Erythroblast (primary cell): ENCODE measurements around the gene FBXO5.

Source experiments
- GATA1 ChIP-seq: IDR thresholded peaks from 2 replicates; pipeline ENCODE4 v1.6.1; 2011; ENCODE audit warnings: low read depth, mild to moderate bottlenecking, control low read depth, low read length, moderate library complexity
- POLR2A ChIP-seq: IDR thresholded peaks from 2 replicates; pipeline ENCODE4 v1.6.1; 2011; ENCODE audit warnings: mild to moderate bottlenecking, low read length

- TF ChIP-seq POLR2A (no peak), GATA1 (no peak)
Observed at GRCh38 chr6:152922706-152923105, 60.1 kb downstream of the FBXO5 start.
